DMS153 treated with DMSO at 0.1 percent for 48 hours (cell line): ENCODE results near the gene PLAU.
"Not testable (repeated sequence)": the region's sequence is repeated elsewhere in the genome, so short reads cannot be mapped to it uniquely, and the experiment has no call there.

Experiments
- DNase-seq: peaks from one replicate; lab custom pipeline; 2025; ENCODE audit not compliant: unreplicated experiment; lab: John Stamatoyannopoulos, UW

The PLAU gene

DNA sequence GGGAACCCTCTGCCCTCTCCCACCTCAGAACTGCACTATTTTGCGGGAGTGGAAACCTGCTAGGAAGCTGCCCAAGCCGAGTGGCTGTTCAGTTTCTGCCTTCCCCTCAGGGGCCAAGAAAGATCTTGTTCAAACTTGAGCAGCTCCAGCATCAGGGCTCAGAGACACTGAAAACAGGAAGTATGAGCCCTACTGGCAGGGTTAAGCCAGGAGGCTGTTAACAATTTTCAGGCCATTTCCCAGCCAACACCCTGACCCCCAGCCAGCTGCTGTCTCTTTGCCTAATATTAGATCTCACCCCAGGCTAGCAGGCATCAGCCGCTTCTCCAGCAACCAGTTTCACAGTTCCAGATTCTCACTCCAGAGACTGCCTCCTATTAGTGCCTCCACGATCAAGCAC lies 9.2 kb downstream of the PLAU start:
- DNase-seq, result no peak

DNA sequence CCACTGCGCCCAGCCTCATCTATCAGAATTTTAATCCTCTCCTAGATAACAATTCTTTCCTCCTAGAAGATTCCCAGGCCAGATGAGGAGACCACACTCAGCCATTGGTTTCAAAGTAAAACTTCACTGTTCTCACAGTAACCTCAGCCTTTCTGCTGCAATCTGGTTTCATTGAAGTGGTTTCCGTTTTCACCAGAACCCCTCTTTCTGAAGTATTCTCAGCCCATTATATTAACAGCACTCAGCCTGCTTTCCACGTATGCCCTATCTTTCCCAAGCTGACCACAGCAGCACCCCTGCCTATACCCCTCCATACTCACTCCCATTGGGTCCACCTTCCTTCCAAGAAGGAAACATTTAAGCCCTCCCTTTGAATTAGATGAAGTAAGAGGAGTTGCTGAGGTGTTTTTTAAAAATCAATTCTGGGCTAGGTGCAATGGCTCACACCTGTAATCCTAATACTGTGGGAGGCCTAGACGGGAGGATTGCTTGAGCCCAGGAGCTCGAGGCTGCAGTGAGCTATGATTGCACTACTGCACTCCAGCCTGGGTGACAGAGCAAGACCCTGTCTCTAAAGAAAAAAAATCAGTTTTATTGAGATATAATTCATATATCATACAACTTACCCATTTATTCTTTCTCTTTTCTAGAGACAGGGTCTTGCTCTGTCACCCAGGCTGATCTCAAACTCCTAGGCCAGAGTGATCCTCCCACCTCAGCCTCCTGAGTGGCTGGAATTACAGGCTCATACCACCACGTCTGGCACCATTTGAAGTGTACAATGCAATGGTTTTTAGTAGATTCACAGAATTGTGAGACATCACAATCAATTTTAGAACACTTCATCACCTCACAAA lies 11.3 kb downstream of the PLAU start:
- no peak for DNase-seq

GRCh38 chr10:73922864-73923133 lies 11.9 kb downstream of the PLAU start:
- DNase-seq, result no peak

DNA sequence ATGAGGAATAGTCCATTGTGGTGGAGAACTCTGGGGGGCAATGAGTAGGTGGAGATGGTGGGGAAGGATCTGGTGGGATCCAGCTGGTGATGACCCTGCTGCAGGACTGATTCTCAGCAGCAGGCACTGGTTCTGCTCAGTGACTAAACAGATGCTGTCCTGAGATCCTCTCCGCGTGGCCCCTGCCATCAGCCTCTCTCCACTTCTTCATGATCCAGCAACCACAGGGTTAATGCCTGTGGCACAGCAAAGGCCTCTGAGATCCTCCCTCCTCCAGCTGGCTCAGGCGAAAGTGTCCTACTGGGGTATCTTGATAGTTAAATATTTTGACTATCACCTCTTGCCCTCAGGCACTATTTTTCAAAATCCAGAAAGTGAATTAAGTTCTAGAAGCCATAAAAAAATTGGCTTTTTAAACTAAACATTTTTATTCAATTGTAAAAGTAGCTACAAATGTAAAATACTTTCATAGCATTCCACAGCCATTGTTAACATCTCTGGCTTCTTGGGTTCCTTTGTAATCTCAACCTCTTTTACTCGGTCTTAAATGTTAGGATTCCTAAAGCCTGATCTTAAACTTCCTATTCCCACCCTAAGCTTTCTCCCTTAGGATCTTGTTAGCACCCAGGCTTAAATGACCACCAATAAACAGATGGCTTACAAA lies 13.1 kb downstream of the PLAU start:
- DNase-seq, result no peak

GRCh38 chr10:73924935-73925334 lies 14.0 kb downstream of the PLAU start:
- DNase-seq, result no peak

GRCh38 chr10:73925539-73925938 lies 14.6 kb downstream of the PLAU start:
- no peak for DNase-seq

DNA sequence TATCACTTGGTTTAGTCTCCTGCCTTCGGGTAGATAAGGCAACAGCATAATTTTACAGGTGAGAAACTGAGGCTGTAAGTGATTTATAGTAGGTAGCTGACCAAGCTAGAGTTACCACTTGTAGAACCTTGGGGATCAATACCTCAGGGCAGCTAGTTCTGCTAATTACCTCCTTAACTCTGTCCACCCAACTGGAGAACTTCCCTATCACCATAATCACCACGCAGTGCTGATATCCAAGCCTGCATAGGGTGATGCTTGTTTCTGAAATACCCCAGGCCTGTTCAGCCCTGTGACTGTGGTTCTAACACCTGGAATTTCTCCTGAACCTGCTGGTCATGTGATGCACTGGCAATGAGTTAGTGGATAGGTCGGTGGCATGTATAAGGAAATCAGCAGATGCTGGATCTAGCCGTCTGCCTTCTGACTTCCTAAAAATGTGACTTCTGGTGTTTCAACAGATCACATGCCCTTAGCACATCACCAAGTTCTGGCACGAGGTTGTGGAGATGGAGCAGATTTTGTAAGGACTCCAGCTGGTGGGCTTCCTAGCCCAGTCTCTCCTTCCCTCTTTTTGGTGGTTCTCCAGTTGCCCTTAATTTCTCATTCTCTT lies 15.3 kb downstream of the PLAU start:
- DNase-seq, result no peak

- not testable (repeated sequence) for DNase-seq
Measured at GRCh38 chr10:73930630-73931327, 19.8 kb downstream of the PLAU start.

DNA sequence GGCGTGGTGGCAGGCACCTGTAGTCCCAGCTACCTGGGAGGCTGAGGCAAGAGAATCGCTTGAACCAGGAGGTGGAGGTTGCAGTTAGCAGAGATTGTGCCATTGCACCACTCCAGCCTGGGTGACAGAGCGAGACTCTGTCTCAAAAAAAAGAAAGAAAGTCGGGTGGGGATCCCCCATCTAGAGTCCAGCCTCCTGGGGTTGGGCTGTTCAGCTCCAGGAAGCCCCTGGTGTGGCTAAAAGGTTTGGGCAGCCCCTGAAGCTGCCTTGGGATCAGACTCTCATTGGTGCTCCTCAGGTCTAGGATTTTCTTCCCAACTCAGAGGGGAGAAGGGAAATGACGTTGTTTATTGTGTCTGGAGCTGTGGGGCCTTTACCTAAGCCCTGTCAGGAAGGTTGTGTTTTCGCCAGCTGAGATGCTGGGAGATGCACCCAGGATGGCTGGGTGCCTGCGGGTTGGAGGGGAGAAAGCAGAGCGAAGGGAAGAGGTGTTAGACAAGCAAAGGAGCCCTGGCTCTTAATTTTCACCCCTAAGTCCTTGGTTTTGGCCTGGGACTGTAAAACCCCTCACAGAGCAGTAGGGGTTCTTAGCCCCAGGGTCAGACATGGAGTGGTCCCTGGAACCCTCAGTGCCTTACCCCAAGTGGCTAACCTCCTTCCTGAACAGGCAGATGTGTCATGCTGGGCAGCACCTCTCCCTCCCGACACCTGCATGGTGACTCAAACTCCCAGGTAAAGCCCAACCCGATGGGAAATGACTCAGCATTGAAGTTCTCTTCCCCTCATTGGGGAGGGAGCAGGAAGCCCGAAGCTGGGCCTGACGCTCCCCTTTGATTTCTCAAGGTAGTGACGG lies 21.1 kb downstream of the PLAU start:
- DNase-seq, result no peak

DNA sequence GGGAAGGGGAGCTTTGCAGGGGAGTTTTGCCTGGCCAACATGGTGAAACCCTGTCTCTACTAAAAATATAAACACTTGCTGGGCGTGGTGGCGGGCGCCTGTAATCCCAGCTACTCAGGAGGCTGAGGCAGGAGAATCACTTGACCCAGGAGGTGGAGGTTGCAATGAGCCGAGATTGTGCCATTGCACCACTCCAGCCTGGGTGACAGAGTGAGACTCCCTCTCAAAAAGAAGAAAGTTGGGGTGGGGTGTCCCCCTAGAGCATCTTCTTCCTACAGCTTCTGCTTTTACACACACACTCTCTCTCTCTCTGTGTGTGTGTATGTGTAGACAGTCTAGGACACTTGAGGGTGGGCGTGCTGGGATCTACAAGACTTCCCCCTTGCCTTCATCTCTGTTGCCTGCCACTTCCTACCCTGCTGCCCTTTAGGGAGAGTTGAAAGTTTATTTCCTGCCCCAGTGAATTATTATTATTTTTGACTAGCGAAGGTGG lies 21.7 kb downstream of the PLAU start:
- DNase-seq, result no peak

GRCh38 chr10:73934074-73934473 lies 23.1 kb downstream of the PLAU start:
- no peak for DNase-seq

DNA sequence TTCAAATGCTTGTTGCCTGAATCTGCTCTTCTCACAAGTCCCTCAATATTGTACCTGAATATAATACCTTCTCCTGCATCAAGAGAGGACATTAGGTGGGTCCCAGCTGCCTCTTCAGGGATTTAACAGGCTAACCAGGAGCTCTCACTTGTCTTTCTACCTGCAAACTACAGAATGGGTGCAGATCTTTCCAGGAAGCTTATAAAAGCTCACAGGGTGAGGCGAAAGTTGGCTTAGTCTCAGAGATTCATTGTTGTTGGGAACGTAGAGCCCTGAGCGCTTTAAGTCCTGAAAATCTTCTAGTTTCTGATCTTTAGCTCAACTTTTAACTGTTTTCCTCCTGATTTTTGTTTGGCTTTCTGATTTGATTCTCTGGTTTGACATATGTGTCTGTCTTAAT lies 25.0 kb downstream of the PLAU start:
- DNase-seq, result no peak

DNA sequence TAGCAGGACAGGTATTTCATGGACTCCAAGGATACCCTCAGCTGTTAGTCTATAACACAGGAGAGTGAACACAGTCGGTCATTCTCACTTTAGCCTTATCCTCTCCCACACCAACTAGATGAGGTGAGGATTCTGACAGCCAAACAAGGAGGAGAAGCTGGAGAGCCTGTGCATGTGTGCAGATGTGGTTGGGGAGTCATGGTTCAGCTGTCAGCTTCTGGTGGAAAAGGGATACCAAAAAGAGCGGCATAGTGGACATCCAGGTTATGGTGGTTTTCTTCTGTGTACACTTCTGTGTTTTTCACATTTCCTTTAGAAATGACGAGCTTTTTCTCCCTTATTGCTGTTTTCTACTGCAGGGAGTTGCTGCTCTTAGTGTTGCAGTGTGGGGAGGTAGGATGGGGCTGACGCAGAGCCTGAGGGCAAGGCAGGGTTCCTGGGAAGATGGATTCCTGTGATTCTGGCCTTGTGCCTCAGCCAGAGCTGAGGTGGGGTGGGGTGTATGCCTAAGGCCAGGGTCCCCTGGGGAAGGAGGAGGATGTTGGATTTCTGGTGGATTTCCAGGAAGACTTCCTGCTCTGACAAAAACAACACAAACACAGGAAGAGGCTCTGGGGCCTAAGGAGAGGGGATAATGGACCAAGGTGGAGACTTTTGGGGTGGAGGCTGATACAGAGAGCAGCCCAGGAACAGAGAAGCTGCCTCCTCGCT lies 26.6 kb downstream of the PLAU start:
- DNase-seq, result no peak

GRCh38 chr10:73940634-73941221 lies 29.8 kb downstream of the PLAU start:
- peak; percentile 10 for DNase-seq

DNA sequence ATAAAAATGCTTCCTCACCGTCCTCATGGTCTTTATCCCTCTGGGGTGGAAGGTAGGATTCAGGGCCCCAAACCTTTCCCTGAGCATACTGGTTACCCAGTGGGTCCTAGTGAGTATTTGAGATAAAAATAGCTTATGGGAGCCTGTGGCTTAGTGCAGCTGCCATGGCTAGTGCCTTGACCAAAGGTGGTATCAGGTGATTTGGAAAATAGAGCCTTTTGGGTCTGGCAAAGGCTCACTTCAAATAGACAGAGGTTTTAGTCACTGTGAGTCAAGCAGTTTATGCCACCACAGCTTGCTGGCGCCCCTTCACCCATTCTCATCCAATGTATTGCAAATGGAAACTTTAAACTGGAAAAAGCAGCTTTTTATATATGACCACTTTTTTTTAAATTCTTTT lies 30.4 kb downstream of the PLAU start:
- DNase-seq, result no peak

GRCh38 chr10:73944356-73945100 lies 33.6 kb downstream of the PLAU start:
- no peak for DNase-seq

GRCh38 chr10:73946253-73947145 lies 35.6 kb downstream of the PLAU start:
- DNase-seq, result no peak
